NCI-H446 treated with DMSO at 0.1 percent for 48 hours (cell line): ENCODE data around the gene CD164.

ENCODE experiments used
- DNase-seq: peaks from one replicate; lab custom pipeline; 2025; lab: John Stamatoyannopoulos, UW

Gene CD164

DNA sequence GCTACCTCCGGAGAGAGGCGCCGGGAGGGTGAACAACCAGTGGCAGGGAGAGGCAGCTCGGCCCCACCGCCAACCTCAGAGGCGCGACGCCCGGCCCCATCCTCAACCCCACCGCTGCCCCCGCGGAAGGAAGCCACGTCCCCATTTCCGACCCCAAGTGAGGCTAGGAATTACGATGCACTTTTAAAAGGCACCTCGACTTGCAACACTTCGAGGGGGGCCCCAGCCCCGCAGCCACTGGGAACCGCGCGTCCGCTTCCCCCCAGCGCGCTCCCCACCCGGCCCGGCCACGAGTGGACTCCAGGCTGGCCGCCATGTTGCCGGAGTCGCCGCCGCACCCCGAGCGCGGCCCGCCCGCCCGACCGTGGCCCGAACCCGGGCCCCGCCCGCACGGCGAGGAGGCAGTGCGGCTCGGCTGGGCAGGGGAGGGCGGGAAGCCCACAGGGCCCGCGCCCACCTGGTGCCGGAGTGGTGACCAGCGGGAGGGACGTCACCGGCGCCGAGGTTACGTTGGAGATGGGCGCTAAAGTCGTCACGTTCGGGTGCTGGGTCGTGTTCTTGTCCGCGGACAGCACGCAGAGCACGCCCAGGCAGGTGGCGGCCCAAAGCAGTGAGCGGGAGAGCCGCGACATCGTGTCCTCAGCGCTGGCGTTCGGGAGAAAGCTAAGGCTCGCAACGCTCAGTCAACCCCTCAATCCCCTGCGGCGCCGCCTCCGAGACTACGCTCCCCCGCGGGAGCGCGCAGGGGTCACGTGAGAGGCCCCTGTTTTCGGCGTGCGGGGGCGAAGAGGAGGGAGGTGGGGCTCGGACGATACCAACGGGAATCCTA, at the start of gene CD164:
TSS of gene CD164 (minus strand) at position 721 of the 829 bp plus-strand sequence. CDS start at position 632, 89 bp downstream.
- DNase-seq = peak; percentile 86

DNA sequence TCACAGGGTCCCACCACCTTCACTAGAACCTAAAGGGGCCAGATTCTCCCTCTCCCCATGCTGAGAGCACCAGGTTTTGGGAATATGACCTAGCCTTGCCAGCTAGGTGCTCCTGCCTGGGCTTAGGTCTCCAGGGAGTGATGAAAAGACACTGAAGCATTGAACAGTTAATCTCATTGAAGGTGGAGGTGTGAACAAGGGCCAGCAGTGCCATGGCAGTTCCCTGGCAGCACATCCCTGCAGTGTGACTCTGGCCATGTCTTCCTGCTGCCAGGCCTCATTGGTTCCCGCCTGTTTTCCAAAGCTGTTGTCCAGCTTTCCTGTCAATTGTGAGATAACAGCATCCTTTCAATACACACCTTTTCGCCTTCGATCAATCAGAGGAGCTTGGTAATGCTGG, 47.2 kb upstream of the CD164 start:
- no peak for DNase-seq

DNA sequence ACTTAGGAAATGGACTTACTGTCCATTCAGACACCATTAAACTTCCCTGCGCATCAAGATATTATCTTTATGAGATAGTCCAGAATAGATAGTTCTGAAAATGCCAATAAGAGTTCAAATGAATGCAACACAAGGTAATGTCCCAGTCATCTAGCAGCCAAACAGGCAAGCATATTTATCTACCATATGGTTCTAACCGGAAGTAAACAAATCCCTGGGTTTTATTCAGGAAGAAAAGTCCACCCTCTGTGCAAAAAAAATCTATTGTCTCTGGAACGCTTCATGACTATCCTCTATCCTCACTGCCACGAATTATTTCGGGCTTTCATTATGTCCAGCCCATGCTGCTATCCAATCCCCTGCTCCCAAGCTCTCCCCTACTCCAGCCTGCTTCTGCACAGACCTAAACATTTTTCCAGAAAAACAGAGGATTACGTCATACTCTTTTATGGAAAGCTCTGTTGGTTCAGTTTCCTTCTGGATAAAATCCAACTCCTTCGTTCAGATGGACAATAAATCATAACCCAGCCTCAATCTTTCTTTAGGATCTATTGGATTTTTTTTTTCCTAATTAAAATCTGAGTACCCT, 46.7 kb upstream of the CD164 start:
- DNase-seq = peak; percentile 13

DNA sequence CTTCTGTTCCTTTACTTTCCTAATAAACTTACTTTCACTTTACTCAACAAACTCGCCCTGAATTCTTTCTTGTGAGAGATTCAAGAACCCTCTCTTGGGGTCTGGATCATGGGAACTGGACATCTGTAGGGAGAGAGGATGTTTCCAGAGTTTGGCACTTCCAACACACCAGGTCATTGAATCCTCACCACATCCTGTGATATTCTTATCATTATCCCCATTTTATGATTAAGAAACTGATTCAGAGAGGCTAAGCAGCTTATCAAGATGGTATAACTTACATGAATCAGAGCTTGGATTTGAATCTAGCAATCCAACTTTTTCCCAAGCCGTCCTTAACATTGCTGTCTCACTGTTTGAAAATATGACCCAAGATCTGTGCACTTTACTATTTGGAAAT, 42.7 kb upstream of the CD164 start:
- no peak for DNase-seq

DNA sequence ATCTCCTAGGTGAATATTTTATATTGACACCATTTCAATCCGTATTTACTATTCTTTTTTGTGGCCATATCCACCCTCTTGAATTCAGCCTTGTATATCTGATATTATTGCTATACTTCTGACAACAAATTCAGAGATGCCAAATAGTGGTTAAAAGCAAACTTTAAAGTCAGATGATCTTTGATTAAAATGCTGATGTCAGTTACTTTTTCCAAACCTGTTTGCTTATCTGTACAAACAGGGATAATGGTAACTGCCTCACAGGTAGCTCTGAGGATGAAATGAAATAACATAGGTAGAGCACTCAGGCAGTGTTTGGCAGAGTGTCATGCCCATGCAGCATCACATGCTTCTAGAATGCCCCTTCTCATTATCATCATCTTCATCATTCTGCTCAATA, 38.9 kb upstream of the CD164 start:
- no peak for DNase-seq

DNA sequence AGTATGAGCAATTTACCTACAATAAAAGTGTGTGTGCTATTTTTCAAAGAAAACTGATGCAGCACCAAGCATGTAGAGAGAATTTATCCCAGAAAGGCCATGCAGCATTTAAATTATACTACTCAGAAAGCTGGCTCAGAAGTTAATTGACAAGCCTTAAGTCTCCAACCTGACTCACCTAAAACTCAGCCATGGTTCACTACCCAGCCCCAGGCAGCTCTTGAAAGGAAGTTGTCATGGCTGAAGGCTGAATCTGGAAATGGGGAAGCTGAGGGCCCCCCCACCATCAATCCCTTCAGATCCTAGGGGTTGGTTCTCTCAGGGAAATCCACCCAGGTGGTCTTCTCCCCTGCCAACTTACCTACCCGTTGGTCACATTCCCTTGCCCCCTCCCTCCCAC, 38.5 kb upstream of the CD164 start:
- no peak for DNase-seq

DNA sequence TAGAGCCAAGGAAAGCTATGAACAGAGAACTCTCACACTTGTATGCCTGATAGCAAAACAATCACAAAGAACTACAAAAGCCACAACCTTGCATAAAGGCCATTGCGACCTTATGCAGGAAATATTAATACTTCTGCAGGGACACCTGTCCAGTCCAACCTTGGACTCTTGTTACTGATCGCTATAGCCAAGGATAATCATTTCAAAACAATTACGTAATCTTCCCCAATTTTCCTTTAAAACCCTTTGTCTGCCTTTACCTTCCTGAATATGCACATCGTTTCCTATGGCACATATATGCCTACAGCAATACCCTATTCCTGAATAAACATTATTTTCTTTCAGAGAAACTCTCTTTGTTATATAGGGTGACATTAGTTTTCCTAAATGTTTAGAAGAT, 35.4 kb upstream of the CD164 start:
- DNase-seq = no peak

DNA sequence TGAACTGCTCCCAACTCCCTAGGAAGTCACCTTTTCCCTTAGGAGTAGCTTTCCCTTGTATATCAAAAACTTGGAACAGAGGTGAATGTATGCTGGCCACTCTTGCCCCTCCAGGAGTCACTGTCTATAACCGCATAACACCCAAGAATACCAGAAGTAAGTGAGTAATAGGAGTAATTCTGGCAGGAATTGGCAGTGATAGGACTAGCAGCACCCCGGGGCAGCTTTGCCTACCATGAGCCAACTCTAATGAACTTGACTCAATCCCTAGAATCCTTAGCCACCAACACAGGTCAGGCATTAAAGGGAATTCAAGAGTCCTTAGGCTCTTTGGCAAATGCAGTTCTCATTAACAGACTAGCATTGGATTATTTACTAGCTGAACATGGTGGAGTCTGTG, 28.8 kb upstream of the CD164 start:
- no peak for DNase-seq

DNA sequence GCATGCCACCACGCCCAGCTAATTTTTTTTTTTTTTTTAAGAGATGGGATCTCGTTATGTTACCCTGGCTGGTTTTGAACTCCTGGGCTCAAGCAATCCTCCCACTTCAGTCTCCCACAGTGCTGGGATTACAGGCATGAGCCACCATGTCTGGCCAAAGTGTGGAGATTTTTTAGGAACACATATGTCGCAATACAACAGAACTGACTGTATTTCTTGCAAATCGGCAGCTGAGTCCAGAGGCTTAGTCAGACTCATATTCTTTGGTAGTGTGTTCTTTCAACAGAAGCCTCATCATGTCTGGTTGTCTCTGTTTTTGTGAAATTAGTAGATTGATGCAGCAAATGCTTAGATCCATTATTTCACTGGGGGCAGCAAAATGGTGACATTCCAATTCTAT, 23.9 kb upstream of the CD164 start:
- DNase-seq = no peak

DNA sequence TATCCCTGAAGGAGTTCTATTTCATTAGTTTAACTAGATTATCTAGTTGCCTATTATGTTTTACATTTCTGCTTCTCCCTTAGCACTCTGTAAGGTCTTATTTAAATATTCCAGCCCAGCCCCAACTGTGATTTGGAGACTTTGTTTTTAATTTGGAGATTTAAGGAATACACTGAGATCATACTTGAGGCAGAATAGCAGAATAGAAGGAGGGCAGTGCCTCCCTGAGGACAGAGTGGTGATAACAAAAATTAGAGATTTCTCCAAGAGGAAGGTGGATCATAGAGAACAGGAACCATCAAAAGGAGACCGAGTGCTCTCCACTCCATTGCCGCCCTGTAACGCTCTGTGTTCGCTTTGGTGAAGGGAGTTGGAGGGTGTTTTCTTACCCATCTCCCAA, 14.8 kb upstream of the CD164 start:
- DNase-seq = no peak

DNA sequence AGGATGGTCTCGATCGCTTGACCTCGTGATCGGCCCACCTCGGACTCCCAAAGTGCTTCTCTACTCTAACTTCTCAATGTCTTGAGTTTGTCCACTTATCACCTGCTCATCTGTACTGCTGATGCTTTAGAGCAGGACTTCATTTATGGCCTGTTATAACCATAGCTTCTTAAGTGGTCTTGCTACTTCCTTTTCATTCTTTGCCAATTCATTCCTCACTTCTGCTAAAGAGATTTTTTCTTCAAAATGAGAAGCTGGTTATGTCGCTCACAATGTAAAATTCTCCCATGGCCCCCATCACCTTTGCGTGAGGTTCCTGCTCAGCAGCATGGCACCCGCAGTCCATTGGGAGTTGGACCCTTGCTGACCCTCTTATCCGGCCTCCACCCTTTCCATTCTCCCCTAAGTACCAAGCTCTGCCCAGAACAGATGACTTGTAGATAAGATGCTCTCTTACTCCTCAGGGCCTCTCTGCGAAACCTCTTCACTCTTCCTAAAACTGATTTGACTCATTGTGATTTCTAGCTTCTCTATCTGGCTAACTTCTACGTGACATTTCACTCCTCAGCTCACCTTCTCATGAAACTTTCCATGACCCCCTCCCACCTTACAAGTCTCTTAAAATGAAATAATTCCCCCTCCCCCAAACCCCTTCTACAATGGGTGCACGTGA, 13.9 kb upstream of the CD164 start:
- DNase-seq = no peak

DNA sequence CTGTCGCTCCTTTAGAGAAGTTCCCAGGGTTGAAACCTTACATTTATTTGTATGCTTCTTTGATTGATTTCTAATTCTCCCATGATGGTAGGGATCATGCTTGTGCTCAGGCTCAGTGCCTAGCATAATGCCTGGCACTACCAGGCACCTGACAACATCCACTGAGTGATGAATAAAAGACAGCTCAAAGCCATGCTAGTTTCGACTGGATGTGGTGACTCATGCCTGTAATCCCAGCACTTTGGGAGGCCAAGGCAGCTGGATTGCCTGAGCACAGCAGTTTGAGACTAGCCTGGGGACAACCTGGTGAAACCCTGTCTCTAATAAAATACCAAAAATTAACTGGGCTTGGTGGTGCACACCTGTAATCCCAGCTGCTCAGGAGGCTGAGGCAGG, 11.6 kb upstream of the CD164 start:
- no peak for DNase-seq

DNA sequence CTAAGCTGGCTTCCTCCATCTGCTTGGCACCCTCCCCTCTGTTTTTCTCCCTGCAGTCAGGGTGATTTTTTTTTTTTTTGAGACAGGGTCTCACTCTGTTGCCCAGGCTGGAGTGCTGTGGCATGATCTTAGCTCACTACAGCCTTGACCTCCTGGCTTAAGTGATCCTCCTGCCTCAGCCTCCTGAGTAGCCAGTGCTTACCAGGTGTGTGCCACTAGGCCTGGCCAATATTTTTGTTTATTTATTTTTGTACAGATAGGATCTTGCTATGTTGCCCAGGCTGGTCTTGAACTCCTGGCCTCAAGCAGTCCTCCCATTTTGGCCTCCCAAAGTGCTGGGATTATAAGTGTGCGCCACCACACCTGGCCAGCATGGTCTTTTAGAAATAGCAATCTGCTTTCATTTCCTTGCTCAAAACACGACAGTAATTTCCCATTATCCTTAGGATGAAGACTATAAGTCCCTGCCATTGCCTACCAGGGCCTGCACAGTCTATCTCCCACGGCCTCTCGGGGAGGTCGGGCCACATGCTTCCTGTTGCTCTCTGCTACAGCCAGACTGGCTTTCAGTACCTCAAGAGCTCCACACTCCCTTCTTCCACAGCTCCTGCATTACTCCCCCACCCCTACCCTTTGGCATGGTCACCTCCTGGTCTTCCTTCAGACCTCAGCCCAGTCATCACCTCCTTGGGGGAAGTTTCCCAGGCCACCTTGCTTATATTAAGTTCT, 11.1 kb upstream of the CD164 start:
- DNase-seq = no peak

DNA sequence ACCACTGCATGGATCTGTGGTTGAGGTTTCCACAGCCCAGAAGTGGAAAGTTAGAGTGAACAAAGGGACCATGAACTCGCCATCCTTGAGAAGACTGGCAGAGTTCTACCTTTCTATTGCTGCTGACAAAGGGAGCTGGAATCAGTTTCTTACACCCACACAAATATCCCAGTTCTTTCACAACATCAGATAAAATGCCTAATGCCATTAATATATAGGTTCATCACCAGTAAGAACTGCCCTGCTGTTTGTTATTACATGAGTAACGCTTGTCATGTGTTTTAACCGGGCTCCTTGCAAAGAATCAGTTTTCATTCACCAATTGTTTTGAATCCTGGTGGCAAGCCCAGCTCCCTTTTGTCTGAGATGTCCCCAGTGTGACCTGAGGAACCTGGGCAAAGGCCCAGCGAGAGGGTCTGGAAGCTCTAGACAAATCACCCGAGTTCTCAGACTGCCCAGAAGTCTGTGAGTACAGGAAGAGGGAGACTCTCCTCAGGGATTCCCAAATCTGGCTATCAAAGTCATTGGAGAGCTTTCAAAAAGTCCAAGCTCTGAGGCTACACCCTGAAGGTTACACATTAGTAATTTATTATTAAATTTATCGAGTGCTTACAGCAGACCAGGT, 7.5 kb upstream of the CD164 start:
- DNase-seq = no peak

DNA sequence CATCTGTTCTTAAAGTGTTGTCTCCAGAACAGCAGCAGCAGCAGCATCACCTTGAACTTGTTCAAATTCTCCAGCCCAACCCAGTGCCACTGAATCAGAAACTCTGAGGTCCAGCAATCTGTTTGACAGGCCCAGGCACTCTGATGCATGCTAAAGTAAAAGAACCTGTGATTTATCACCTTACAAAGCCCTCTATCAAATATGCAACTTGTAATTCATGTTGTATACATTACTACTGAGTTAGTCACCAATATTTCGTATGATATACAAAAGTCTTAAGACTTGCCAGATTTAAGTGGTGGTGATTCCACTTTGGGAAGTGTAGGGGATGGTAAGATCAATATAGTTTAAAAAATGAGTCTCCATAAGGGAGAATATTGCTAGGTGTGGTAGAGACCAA, 6.0 kb upstream of the CD164 start:
- no peak for DNase-seq

DNA sequence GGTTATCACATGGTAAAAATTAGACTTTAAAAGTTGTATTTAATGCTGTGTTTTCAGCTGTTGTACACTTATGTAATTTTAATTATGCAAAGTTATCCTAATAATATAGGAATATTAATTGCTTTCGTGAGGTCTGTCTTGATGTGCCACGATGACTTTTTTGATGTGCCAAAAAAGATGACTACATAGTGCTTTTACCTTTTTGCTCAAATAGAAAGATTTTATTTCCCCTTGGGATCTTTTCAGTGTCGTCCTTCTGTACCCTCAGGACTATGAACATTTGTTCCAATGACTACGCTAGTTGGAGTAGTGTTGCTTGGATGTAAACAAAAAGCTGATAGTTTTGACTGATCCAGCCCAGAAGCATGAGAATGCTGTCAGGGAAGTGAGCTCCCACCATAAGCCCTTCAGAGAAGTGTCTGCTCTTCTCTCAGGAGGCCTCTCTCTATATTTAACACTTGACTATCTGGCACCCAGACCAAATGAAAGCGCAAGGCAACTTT, 1.2 kb upstream of the CD164 start:
- peak; percentile 42 for DNase-seq

DNA sequence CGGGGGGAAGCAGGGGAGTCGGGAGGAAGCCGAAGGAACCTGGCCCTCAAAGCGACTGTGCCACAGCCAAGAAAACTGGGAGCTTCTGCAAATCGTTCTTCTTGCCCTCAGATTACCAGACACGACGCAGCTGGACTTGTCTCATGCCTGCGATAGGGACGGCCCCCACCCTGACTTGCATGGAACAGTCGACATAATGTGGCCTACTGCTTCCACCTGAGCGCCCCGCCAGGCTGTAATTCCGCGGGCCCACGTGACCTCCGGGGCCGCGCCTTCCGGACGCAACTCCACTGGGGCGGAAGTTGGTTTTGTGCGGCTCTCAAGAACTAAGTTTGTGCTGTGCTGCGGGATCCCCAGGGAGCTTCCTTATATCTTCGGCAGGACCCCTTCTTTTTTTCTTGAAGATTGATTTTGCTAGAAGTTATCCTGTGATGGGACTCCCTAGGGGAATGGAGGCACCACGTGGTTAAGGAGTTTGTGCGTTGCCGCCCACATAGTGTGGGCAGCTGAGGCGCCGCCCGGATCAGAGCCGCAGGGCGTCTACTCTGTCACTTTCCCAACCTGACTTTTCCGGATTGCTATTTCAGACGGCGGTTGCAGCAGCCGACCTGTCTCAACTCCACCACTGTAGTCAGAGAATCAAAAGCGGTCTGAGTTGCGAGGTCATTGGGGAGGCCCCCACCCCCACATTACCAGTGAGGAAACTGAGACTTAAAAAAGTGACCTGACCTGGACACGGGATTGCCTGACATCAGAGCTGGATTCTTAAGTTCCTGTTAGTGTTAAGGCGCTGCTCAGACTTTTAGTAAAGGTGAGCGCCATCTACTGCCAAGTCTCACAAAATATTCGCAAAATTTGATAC, 540 bp upstream of the CD164 start:
- DNase-seq = peak; percentile 87

DNA sequence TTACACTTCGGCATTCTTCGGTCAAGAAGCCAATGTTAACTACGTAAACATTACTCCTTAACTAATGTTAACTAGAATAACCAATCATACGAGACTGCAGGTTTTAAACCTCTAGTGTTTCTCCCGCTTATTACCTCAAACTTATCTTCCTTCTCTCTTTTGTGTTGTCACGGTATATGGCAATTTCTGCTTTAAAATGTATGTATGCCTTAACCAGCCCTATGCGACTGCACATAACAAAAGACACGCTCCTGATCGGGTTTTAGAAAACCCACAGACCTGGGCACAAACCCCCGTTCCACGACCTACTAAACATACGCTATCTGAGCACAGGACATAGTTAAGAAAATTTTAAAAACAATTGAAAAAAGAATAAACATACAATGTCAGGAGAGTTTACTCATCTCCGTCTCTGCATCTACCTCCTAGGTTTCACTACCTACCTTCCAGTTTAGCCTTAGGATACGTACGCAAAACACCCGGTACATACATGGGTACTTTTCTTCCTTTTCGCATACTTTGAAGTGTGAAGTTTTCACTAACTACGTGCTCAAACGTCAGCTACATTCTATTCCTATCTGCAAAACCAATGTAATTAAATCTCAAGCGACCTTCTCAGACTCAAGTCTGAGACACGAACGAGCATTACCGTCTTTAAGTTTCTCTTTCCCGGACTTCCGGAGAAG, 1.1 kb downstream of the CD164 start:
- no peak for DNase-seq

DNA sequence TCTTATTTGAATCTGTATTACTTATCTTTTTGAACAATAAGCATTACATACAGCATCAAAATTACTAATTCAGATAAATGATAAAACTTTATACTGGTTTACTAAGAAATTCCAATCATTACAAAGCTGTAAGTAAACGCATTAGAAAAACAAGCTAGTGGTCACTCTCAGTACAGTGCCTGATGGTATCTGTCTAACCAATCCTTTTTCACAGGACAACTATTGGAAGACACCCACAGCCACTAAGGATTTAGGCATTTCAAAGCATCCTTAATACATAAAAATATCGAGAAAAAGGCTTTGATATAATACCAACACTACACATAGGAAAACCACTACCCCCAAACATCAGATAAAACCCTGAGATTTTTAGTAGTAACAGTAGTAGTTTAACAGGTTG, 2.6 kb downstream of the CD164 start:
- no peak for DNase-seq

DNA sequence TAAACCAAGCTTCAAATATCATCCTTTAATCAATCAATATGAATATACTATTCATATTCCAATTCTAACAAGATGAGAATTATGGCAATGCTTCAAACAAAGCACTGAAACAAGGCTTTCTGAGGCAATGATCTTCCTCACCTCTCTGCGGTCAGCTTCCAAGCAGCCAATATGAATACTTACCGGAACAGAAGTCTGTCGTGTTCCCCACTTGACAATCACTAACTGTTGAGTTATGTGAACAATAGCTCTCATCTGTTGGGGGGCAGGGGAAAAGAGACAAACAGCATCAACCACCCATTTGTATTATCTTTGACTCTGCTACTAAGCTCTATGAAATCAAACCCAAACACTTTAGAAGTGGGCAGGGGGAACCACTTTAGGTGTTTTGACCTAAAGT, 4.5 kb downstream of the CD164 start:
- DNase-seq = no peak
